ENCODE results near the gene EPS15.

DNA sequence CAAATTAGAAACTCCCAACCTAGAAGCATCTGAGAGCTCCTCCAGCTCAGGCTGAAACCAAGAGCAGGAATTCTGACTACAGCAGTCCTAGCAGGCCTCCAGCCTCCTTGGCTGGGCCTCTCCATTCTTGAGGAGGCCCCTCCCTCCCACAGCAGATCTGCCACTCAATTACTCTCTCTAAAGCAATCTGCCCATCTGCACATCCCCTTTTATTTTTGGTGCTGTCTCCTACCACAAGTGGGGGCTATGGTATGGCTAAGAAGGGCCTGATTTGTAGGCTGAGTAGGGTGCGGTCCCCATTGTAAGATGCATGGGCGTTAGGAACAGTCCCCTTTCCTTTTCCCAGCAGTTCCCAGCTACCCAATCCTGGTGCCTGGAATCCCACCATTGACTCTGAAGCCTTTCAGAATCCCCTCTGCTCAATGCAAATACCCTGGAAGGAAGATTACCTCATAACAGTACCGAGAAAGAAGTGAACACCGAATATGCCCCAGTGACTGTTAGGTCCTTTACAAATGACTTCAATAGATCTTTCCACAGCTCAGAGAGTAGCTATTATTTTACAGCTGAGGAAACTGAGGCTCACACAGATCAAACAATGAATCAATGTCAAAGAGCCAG is 177.1 kb downstream of the EPS15 start:
- TF ChIP-seq, protein P1, sequence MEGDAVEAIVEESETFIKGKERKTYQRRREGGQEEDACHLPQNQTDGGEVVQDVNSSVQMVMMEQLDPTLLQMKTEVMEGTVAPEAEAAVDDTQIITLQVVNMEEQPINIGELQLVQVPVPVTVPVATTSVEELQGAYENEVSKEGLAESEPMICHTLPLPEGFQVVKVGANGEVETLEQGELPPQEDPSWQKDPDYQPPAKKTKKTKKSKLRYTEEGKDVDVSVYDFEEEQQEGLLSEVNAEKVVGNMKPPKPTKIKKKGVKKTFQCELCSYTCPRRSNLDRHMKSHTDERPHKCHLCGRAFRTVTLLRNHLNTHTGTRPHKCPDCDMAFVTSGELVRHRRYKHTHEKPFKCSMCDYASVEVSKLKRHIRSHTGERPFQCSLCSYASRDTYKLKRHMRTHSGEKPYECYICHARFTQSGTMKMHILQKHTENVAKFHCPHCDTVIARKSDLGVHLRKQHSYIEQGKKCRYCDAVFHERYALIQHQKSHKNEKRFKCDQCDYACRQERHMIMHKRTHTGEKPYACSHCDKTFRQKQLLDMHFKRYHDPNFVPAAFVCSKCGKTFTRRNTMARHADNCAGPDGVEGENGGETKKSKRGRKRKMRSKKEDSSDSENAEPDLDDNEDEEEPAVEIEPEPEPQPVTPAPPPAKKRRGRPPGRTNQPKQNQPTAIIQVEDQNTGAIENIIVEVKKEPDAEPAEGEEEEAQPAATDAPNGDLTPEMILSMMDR (conservative IDR thresholded peaks at IDR 0.05 in 1 of 2, IDR thresholded peaks at IDR 0.05 in 1 of 2; ENCODE audit: extremely low read depth in 1 of 2, insufficient read depth in 1 of 2, low read depth in 1 of 2, low read length in 2 of 2), result no peak
- TF ChIP-seq EZH2 (IDR thresholded peaks at IDR 0.05; ENCODE audit: borderline replicate concordance, low read length), result no peak

All from mammary epithelial cell (primary cell).